Stimulated activated CD4-positive, alpha-beta T cell treated with anti-CD3 and anti-CD28 coated beads, Interleukin-12 subunit alpha, Interleukin-12 subunit beta, amount 100 ng/mL, for 4 hours (primary cell): ENCODE data around the gene SLC24A3.

Experiments used
- DNase-seq: peaks from one replicate; pipeline ENCODE4 v3.0.0-alpha.2; 2020

The SLC24A3 gene

DNA sequence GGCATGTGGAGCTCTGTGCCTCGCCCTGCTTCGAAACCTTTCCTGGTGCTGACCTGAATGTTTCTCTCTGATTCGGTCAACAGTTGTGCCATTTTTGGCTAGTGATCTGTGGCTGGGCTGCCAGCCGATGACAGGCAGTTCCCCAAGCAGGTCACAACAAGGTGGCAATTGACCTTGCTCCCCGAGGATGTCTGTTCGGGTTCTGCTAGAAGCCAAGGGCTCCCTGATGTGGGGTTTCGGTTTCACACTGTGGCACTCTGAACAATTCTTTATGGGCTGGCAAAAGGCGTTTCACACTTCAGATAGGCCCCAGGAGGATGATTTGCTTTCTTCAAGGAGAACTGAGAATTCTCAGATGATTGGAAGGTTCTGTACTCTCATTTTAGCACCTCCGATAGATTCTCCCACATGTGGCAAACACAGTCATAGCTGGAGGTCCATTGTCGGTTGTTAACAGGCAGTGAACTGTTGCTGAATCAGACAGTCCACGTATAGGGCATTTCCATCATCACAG, 135.6 kb downstream of the SLC24A3 start:
- DNase-seq: no peak

- DNase-seq: no peak
Measured at GRCh38 chr20:19348582-19348981, 136.1 kb downstream of the SLC24A3 start.

- DNase-seq: no peak
Measured at GRCh38 chr20:19349879-19350278, 137.4 kb downstream of the SLC24A3 start.

GRCh38 chr20:19351542-19351941, 139.1 kb downstream of the SLC24A3 start:
- DNase-seq: no peak

DNA sequence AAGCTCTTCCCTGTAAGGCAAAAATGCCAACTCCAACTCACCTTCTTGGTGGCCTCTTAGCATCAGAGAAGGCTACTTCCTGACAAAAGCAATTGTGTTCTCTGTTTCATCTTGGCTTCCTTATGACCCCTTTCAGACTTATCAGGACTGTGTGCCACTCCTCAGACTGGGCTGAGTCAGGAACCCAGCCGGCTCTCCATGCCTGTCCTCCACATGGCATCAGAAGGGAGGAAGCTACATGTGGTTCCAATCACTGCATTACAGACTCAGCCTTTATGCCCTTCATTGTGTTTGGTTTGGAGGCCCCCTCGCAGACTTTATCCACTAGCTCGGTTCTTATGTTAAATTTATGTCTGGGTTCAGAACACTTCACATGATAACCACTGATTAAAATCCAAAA, 142.5 kb downstream of the SLC24A3 start:
- DNase-seq: no peak

GRCh38 chr20:19361790-19362189, 149.3 kb downstream of the SLC24A3 start:
- DNase-seq: no peak

DNA sequence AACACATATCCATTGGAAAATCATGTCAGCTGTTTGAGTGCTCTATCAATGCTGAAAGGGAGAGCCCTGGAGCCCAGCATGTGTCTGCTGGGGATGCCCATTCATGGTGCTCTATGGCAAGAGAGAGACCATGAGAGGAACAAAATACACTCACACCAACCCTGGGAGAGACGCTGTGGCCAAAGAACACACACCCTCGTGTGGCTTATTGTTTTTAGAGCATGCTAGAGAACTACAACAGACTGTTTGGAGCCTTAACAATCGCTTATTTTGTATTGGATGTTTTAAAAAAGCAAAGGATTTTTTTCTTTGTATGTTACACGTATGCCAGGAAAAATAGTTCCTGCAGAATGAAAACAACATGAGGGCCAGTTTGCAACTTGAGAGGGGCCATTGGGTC, 151.0 kb downstream of the SLC24A3 start:
- DNase-seq: no peak

DNA sequence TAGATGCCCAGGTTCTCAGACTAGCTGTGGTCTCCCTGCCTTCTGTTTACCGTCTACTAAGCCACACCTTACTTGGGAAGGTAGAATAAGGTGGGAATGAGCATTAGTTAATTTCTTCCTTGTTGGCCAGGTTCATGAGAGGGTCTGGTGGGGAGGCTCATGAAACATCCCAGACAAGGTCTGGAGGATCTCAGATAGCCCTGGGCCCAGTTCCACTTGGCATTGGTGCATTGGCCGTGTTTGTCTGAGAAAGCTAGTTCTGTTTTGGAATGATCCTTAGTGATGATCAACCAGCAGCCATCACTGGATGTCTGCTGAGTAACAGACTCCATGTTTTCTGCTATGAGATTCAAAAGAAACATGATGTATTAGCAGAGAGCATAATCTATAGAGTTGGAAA, 155.1 kb downstream of the SLC24A3 start:
- no peak for DNase-seq

DNA sequence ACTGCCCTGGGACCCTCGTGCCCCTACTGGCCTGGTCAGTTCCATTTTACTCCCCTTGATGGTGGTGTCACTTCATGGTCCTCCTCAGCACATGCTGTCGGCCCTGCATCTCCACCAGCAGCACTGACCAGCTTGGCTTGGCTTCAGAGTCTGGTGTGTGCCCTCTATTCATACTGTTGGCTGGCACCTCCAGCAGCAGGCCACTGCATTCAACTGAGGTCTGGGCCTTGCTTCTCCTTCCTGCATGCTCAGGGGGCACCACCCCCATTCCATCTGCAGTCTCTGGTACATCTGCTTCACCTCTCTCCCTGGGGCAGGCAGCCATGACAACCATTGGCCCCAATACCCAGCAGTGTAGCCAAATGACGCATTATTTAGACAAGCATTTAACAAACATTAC, 155.9 kb downstream of the SLC24A3 start:
- no peak for DNase-seq

DNA sequence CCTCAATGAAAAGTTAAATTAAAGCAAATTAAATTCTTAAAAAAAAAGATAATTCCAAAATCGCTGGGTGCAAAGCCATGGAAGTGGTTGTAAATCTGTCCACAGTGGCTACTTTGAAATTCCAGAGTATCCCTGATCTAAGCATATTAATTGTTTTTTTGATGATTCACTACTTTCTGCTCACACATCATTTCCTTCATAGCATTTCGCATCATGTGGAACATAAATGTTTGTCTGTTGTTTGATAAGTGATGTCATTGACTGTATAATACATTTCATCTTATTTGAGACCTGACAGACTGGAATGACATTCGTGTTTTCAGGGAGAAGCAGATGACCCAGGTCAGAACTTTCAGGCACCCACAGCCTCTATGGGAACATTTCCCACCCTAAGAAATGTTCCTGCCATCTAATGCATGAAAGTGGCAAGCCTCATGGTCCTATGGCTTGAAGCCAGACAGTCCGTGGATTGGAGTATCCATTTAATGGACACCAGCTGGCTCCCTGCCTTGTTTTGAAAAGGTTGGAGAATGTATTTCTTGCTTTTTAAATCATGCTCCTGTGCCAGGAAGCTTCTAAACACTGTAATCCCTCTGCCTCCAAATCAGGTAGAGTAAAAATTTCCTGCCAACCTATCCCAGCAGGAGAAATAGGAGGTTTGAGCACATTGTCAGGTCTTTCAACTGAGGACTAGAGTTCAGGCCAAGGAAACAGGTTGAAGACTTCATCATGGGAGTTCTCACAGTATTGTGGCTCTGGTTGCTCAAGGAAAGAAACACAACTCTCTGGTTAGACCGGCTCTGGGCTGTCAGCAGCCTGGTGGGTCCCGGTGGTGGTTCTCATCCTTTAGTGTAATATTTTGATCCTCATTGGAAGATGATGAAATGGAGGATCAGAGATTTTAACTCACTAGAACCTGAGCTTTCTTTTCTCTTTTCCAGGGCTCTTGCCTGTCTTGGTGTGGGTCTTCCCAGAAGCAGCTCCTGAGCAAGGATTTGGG, 157.9 kb downstream of the SLC24A3 start:
- no peak for DNase-seq

- no peak for DNase-seq
Measured at GRCh38 chr20:19371112-19371511, 158.7 kb downstream of the SLC24A3 start.

GRCh38 chr20:19374216-19374615, 161.8 kb downstream of the SLC24A3 start:
- DNase-seq: no peak

DNA sequence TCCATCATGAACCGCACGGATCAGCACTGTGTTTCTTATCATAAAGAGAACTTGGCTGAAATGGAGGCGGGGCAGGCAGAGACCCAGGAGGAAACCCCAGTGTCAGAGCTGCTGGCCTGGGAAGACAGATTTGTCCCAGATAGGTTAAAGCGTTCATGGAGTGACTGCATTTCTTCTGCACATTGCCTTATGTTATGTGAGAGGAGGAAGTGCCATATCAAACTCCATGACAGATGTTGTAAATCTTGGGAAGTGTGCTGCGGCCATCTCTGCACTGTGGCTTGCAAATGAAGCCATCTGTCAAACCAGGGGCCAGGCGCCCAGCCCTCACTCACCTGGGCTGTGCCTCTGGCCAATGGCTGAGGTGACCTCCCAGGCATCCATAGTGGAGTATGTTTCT, 163.0 kb downstream of the SLC24A3 start:
- DNase-seq: no peak

DNA sequence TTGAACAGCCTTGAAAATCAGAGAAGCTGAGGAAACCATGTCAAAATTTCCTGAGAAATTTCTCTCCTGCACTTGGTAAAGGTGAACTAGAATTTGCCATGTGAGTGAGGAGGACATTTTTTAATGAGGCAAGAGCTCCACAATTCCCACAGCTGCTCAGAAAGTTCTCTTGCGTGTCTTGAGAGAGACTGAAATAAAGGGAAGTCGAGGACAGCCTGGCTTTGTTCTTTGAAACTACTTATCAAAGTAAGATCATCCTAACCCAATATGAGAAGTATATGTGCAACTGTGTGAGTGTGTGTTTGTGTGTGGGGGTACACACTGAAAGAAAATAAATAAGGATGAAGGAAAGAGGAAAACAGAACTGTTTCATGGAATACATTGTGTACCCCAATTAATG, 163.4 kb downstream of the SLC24A3 start:
- DNase-seq: no peak

GRCh38 chr20:19376451-19377229, 164.2 kb downstream of the SLC24A3 start:
- no peak for DNase-seq

DNA sequence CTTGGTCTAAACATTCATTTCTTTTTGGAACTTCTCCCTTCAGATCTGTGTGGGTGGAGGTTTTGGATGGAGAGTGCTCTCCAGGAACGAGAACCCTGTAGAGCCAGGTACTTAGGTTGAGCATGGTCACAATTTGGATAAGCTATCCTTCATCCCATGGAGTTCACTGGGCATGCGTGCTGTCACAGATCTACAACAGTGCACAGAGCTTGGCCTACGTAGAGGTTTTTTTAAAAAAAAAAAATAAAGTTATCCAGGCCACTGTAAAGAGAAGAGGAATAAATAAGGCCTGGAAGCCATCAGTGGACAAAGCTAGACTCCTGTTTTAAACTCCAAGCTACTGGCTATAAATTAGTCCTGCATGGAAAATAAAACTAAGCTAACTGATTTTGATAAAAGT, 165.6 kb downstream of the SLC24A3 start:
- DNase-seq: no peak

DNA sequence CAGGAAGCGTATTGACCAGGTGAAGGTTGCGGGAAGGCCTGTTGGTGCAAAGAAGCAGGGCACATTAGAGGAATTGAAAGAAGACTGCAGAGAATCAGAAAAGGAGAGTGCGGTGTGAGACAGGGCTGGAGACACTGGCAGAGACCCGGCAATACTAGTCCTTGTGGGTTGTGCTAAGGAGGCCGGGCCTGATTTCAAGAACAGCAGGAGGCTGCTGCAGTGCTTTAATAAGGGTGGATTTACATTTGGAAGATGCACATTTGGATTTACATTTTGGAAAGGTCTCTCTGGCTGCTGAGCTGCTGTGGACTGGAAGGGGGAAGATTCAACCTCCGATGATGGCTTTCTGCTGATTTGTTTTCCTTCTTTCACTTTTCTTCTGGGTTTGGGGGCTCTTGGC, 167.8 kb downstream of the SLC24A3 start:
- no peak for DNase-seq

DNA sequence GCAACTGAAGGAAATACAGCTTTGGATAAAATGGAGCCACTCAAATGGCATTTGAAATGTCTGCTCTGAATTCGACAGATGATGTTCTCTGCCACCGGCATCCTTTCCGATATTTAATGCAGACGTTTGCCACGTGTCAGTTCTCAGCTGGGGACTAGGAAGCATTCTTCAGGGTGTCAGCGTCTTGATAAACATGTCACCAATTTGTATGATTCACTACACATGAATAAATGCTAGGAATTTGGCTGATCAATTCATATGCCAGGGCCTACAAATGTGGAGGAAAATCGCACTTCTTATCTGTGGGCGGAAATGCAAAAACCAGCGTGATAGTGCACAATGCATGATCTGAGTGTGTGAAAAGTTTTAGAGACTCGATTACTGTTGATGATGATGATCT, 169.5 kb downstream of the SLC24A3 start:
- no peak for DNase-seq

DNA sequence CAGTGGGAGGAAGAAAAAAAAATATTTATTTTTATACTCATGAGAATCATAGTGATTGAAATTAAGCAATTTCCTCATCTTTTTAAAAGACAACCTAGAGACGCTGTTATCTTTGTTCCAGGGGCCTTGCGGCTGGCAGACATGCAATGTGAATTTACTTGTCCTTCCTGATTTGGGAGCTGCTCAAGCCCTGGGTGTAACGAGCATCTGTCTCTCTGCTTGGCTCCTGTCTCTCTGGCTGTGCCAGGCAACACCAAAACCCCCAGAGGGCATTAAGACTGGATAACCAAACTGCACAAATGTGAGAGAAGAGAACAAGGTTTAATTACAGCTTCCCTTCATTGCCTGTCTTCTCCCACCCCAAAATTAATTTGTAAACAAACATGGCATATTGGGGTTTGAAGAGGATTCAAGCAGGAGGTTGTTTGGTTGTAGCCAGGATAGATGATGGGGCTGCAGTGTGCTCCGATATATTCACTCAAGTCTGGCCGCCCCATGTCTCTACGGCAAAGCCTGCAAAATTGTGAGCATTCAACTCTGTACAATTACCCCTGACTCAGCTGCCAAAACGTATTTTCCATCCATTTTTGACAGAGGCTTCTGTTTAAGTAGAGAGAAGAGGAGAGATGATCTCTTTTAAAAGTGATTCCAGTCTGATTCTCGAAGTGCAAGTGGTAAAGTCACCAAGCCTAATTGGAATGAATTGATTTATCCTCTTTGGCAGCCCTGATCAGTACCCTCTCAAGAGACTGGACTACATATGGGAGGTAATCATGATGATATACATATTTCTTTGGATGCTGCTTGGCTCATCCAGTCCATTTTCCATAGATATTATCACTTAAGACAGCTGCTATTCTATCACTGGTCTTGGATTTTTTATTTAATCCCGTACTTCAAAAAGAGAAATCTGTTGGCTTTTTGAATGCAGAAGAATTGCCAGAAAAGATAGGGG, 170.2 kb downstream of the SLC24A3 start:
- DNase-seq: no peak

DNA sequence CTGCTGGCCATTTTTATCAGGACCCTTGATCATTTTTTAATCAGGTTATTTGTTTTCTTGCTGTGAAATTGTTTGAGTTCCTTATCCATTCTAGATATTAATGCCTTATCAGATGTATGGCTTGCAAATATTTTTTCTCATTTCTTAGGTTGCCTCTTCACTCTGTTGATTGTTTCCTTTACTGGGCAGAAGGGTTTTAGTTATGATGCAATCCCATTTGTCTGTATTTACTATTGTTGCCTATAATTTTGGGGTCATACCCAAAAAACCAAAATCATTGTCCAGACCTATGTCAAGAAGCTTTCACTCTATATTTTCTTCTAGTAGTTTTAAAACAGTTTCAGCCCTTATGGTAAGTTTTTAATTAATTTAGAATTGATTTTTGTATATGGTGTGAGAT, 172.5 kb downstream of the SLC24A3 start:
- DNase-seq: no peak

DNA sequence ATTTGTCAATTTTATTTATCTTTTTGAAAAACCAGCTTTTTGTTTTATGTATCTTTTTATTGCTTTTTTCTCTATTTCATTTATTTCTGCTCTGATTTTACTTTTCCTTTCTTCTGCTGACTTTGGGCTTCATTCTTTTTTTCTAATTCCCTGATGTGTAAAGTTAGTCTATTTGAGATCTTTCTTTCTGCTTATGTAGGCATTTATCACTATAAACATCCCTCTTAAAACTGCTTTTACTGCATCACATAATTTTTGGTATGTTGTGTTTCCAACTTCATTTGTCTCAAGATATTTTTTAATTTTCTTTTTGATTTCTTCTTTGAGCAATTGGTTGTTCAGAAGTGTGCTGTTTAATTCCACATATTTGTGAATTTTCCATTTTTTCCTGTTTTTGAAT, 174.8 kb downstream of the SLC24A3 start:
- no peak for DNase-seq

GRCh38 chr20:19392344-19393130, 180.1 kb downstream of the SLC24A3 start:
- DNase-seq: no peak
